ENCODE data around the gene COPG2.

- TF ChIP-seq EZH2phosphoT487 (IDR thresholded peaks at IDR 0.05; ENCODE audit: low read depth) (no peak), CTCF (IDR thresholded peaks at IDR 0.05; ENCODE audit: low read depth, low read length) (no peak)
Measured at GRCh38 chr7:130662426-130662825, 6.1 kb downstream of the COPG2 start.
